HepG2 (cell line): ENCODE measurements around the gene UQCRHL. TPM values are rescaled to one million over a fixed set of nuclear protein-coding genes. Genes with fewer than 3 reads are reported as not detected.

Experiments used
- CBFB ChIP-seq: sonication (generic); formaldehyde crosslinking; IDR thresholded peaks from 2 replicates; pipeline ENCODE4 v1.4.0; 2020; ENCODE audit warnings: missing genetic modification reagents
- CENPT ChIP-seq: sonication (generic); formaldehyde crosslinking; IDR thresholded peaks from 2 replicates; pipeline ENCODE4 v1.8.0; 2022; ENCODE audit warnings: low read depth, mild to moderate bottlenecking, moderate library complexity, missing genetic modification reagents
- GTF2F1 ChIP-seq: fragments of 150-350 bp; IDR thresholded peaks from 2 replicates; pipeline ENCODE4 v1.6.1; 2014; ENCODE audit warnings: low read length
- HMGA1 ChIP-seq: sonication (generic); formaldehyde crosslinking; conservative IDR thresholded peaks from 2 replicates; pipeline ENCODE4 v1.4.0; 2020; ENCODE audit warnings: missing genetic modification reagents
- HOMEZ ChIP-seq: IDR thresholded peaks from 2 replicates; pipeline ENCODE4 v1.6.1; 2016; ENCODE audit warnings: low read depth
- MYC ChIP-seq: sonication (generic); formaldehyde crosslinking; IDR thresholded peaks from 2 replicates; pipeline ENCODE4 v1.9.0; 2021; ENCODE audit warnings: missing genetic modification reagents, borderline replicate concordance
- MZF1 ChIP-seq: sonication (generic); formaldehyde crosslinking; IDR thresholded peaks from 2 replicates; pipeline ENCODE4 v1.8.1; 2023; ENCODE audit warnings: mild to moderate bottlenecking, missing genetic modification reagents, borderline replicate concordance
- XRCC5 ChIP-seq: fragments of 200-400 bp; formaldehyde crosslinking; optimal IDR thresholded peaks from 2 replicates; pipeline ENCODE3; 2017; ENCODE audit warnings: mild to moderate bottlenecking, low read length
- ZBTB38 ChIP-seq: sonication (generic); formaldehyde crosslinking; IDR thresholded peaks from 2 replicates; pipeline ENCODE4 v1.5.1; 2020; ENCODE audit warnings: mild to moderate bottlenecking, missing genetic modification reagents
- ZNF121 ChIP-seq: sonication (generic); formaldehyde crosslinking; IDR thresholded peaks from 2 replicates; pipeline ENCODE4 v1.5.0; 2020; ENCODE audit warnings: mild to moderate bottlenecking, missing genetic modification reagents
- ZNF318 ChIP-seq: sonication (generic); formaldehyde crosslinking; IDR thresholded peaks from 2 replicates; pipeline ENCODE4 v1.4.0; 2020; ENCODE audit warnings: mild to moderate bottlenecking, missing genetic modification reagents
- ZNF362 ChIP-seq: sonication (generic); formaldehyde crosslinking; IDR thresholded peaks from 2 replicates; pipeline ENCODE4 v1.4.0; 2020; ENCODE audit warnings: missing genetic modification reagents, mild to moderate bottlenecking, borderline replicate concordance
- ZNF574 ChIP-seq: sonication (generic); formaldehyde crosslinking; IDR thresholded peaks from 2 replicates; pipeline ENCODE4 v1.4.0; 2020; ENCODE audit warnings: missing genetic modification reagents
- ZNF652 ChIP-seq: IDR thresholded peaks from 2 replicates; pipeline ENCODE4 v1.6.1; 2016; ENCODE audit warnings: low read depth, borderline replicate concordance
- ZSCAN21 ChIP-seq: sonication (generic); formaldehyde crosslinking; IDR thresholded peaks from 2 replicates; pipeline ENCODE4 v1.8.0; 2022; ENCODE audit warnings: mild to moderate bottlenecking, missing genetic modification reagents, moderate library complexity, borderline replicate concordance
- polyA plus RNA-seq, 8 experiments: library from polyadenylated mRNA; depleted of rRNA in 3 of 8; stranded (reverse) in 7 of 8; unstranded in 1 of 8; fragments of >200 nt; fragmentation: Illumina TruSeq in 4 of 8; extraction: Trizol in 4 of 8; gene quantifications; 2 replicates each; pipeline versions ENCODE4 v1.2.1 to v1.2.3, GENCODE V29; 2011 to 2016; ENCODE audit warnings: low read depth in 4 of 8, missing spikeins in 1 of 8, mixed read lengths in 1 of 8; ENCODE audit not compliant: insufficient read depth in 1 of 8
- total RNA-seq, 5 experiments: library from RNA; depleted of rRNA; stranded (reverse); fragments of >200 nt; fragmentation: Illumina TruSeq; extraction: Trizol; gene quantifications; 2 replicates each; pipeline ENCODE4 v1.2.3, GENCODE V29; 2016; ENCODE audit warnings: low read depth in 1 of 5

The UQCRHL gene
- total and polyA plus RNA-seq, 2 of the 13 experiments (the other 11 are each of a cell fraction or from before 2014, with no cell fraction given), result 1.8 to 2.3 TPM

GRCh38 chr1:15834406-15835204, 27.2 kb upstream of the UQCRHL start (continued):
- TF ChIP-seq HOMEZ (CRISPR knock-in tag) (no peak), ZNF652 (CRISPR knock-in tag) (no peak; the same call in 1 of the 2 replicates), ZNF121 (peak; percentile 26; the same call in 1 of the 2 replicates), ZNF574 (CRISPR knock-in tag) (no peak; the same call in none of the 2 replicates), CENPT (CRISPR knock-in tag) (no peak), MZF1 (CRISPR knock-in tag) (no peak), CBFB (CRISPR knock-in tag) (no peak; the same call in 1 of the 2 replicates), HMGA1 (CRISPR knock-in tag) (no peak), ZNF362 (CRISPR knock-in tag) (peak; percentile 97), GTF2F1 (no peak), ZNF318 (peak; percentile 33; the same call in 1 of the 2 replicates), ZBTB38 (peak; percentile 80; the same call in 1 of the 2 replicates), MYC (peak; percentile 90), ZSCAN21 (CRISPR knock-in tag) (peak; percentile 80), XRCC5 (peak; percentile 45)
